GM23248 (cell line): ENCODE measurements around the gene MUC13. TPM values are rescaled to one million over a fixed set of nuclear protein-coding genes. Genes with fewer than 3 reads are reported as not detected.

Experiments used
- DNase-seq: peaks from one replicate; pipeline ENCODE4 v3.0.0-alpha.2; 2015
- H2AFZ ChIP-seq: fragments of 200-600 bp; sonication (generic); 2 replicates; pipeline ENCODE4 v1.6.1; 2016; ENCODE audit warnings: antibody characterized with exemption
- H3F3A ChIP-seq: fragments of 200-600 bp; sonication (generic); 2 replicates; pipeline ENCODE4 v1.6.1; 2016; ENCODE audit warnings: mild to moderate bottlenecking, antibody characterized with exemption, mixed run types; ENCODE audit not compliant: insufficient read depth
- H3K27ac ChIP-seq: fragments of 200-600 bp; sonication (generic); 2 replicates; pipeline ENCODE4 v1.5.1; 2016; ENCODE audit warnings: mild to moderate bottlenecking
- H3K27me3 ChIP-seq: fragments of 200-600 bp; sonication (generic); replicated peaks from 2 replicates; pipeline ENCODE4 v1.6.1; 2016; ENCODE audit warnings: mild to moderate bottlenecking; ENCODE audit not compliant: insufficient read depth
- H3K36me3 ChIP-seq: fragments of 200-600 bp; sonication (generic); 2 replicates; pipeline ENCODE4 v1.6.1; 2016; ENCODE audit warnings: low read depth, mild to moderate bottlenecking
- H3K4me1 ChIP-seq: fragments of 200-600 bp; sonication (generic); 2 replicates; pipeline ENCODE4 v1.6.1; 2016; ENCODE audit warnings: mild to moderate bottlenecking; ENCODE audit not compliant: insufficient read depth
- H3K4me2 ChIP-seq: fragments of 200-600 bp; sonication (generic); one replicate; pipeline ENCODE4 v1.6.1; 2016; ENCODE audit warnings: mild to moderate bottlenecking; ENCODE audit not compliant: unreplicated experiment
- H3K4me3 ChIP-seq: fragments of 200-600 bp; sonication (generic); 2 replicates; pipeline ENCODE4 v1.5.1; 2016; ENCODE audit warnings: mild to moderate bottlenecking
- H3K79me2 ChIP-seq: fragments of 200-600 bp; sonication (generic); 2 replicates; pipeline ENCODE4 v1.6.1; 2016; ENCODE audit warnings: mild to moderate bottlenecking; ENCODE audit not compliant: insufficient read depth
- H3K9ac ChIP-seq: fragments of 200-600 bp; sonication (generic); 2 replicates; pipeline ENCODE4 v1.6.1; 2016; ENCODE audit warnings: mild to moderate bottlenecking
- H3K9me2 ChIP-seq: fragments of 200-600 bp; sonication (generic); 2 replicates; pipeline ENCODE4 v1.6.1; 2016; ENCODE audit warnings: mixed run types, mild to moderate bottlenecking, moderate library complexity; ENCODE audit not compliant: insufficient read depth
- H3K9me3 ChIP-seq: fragments of 200-600 bp; sonication (generic); one replicate; pipeline ENCODE4 v1.6.1; 2017; ENCODE audit warnings: low read depth
- H4K20me1 ChIP-seq: fragments of 200-600 bp; sonication (generic); 2 replicates; pipeline ENCODE4 v1.6.0; 2016; ENCODE audit not compliant: insufficient read depth
- EZH2 ChIP-seq: fragments of 200-600 bp; sonication (generic); IDR thresholded peaks from 2 replicates; pipeline ENCODE4 v1.6.1; 2018; ENCODE audit warnings: antibody characterized with exemption, mild to moderate bottlenecking; ENCODE audit not compliant: insufficient read depth, poor library complexity, severe bottlenecking
- EZH2phosphoT487 ChIP-seq: fragments of 200-600 bp; sonication (generic); IDR thresholded peaks from 2 replicates; pipeline ENCODE4 v1.6.1; 2018; ENCODE audit warnings: antibody characterized with exemption, moderate library complexity, mild to moderate bottlenecking, low read depth; ENCODE audit not compliant: insufficient read depth
- WGBS, 2 experiments: methylation state at CpG; one replicate each; pipeline ENCODE4 v1.1.6; 2015 to 2017; ENCODE audit warnings: low lambda C conversion rate in 2 of 2, low coverage in 1 of 2; ENCODE audit errors: missing lambda C conversion rate in 2 of 2; 5-methylcytosine and 5-hydroxymethylcytosine counted together
- in situ Hi-C: fragments of 300-500 bp; cut with MboI; formaldehyde crosslinking; loops from 2 replicates; pipeline ENCODE4 v1.15.0; 2020
- polyA plus RNA-seq: library from polyadenylated mRNA; unstranded; fragments of >200 nt; fragmentation: Nextera tagmentation; extraction: Ambion mirVana; gene quantifications from 2 replicates; pipeline ENCODE4 v1.2.1, GENCODE V29; 2016
- total RNA-seq: library from RNA; depleted of rRNA; stranded (reverse); fragments of >200 nt; shearing (Covaris generic); gene quantifications from 2 replicates; pipeline ENCODE4 v1.2.3, GENCODE V29; 2014

Gene MUC13
- total and polyA plus RNA-seq, 2 experiments from 2014 or later, result 0.18 to 0.32 TPM

DNA sequence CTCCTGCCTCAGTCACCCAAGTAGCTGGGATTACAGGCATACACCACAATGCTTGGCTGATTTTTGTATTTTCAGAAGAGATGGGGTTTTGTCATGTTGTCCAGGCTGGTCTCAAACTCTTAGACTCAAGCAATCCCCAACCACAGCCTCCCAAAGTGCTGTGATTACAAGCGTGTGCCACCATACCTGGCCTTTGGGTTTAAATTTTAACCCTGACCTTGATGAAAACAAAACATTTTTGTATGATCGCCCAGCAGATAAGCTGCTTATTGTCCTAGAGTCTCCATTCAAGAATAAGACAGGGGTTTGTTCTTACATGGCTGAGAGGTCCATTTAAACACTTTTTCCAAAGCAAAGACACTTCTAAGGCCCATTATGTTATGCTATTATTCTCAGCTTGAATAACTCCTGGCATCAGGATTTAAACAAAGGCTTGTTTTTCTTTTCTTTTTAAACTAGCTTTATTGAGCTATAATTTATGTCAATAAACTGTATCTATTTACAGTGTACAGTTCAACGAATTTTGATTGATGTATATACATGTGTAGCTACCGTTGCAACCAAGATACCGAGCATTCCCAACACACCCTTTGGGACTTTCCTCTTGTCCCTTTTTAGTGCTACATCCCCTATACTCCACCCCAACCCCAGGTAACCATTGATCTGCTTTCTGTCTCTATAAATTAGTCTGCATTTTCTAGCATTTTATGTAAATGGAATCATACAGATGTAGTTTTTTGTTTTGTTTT is 1.4 kb upstream of the MUC13 start:
- no peak overlapping the region for H3K4me2 ChIP-seq
- no peaks in the 10 kb centered on the region for H3K36me3 ChIP-seq
- in situ Hi-C loops, result loop anchor here (10.0 kb wide), 1 partner anchor 499 kb away; no protein-coding TSS in a partner anchor
- H3K27ac ChIP-seq, result no peak overlapping the region
- H3K27me3 ChIP-seq, result no peaks in the 10 kb centered on the region; the same call in 1 of the 2 replicates
- no peak overlapping the region for H3K4me3 ChIP-seq
- no peaks in the 10 kb centered on the region for H4K20me1 ChIP-seq
- H3K9me3 ChIP-seq, result no peaks in the 10 kb centered on the region
- no peak overlapping the region for H2AFZ ChIP-seq
- H3K9ac ChIP-seq, result no peak overlapping the region
- H3F3A ChIP-seq, result no peaks in the 10 kb centered on the region
- no peak for DNase-seq
- TF ChIP-seq EZH2phosphoT487 (no peak), EZH2 (no peak)
- no peaks in the 10 kb centered on the region for H3K9me2 ChIP-seq
- no peaks in the 10 kb centered on the region for H3K4me1 ChIP-seq
- H3K79me2 ChIP-seq, result no peaks in the 10 kb centered on the region
- WGBS, 2 experiments, result 87 to 88% methylated on average over 5 of the region's 5 CpGs

DNA sequence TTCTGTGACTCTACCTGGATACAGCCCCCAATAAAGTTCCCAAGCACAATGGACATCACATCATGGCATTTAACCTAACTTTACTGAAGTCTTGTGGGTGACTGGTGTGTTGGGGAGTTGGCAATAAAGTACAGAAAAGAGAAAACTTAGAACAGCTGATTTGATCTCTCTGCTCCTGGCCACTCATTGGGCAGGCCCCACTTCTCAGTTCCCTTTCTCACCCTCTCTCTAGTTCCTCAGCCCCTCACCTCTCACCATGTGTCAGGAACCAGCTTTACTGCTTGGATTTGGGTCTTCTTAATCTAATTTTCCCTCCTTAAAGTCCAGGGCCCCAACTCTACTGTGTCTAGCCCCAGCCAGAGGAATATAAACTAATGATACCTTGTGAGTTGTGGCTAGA is 713 bp upstream of the MUC13 start:
- in situ Hi-C loops, result loop anchor here (10.0 kb wide), 1 partner anchor 500 kb away; no protein-coding TSS in a partner anchor
- Histone ChIP-seq H3K27me3 (no peaks in the 10 kb centered on the region; the same call in 1 of the 2 replicates), H3K4me2 (no peak overlapping the region), H3K9me3 (no peaks in the 10 kb centered on the region), H3K9me2 (no peaks in the 10 kb centered on the region), H3K79me2 (no peaks in the 10 kb centered on the region), H3K4me1 (no peaks in the 10 kb centered on the region), H3K36me3 (no peaks in the 10 kb centered on the region), H2AFZ (no peak overlapping the region), H3K9ac (no peak overlapping the region), H4K20me1 (no peaks in the 10 kb centered on the region), H3K4me3 (no peak overlapping the region), H3F3A (no peaks in the 10 kb centered on the region), H3K27ac (no peak overlapping the region)
- DNase-seq, result no peak
- TF ChIP-seq EZH2phosphoT487, result no peak
- TF ChIP-seq EZH2, result no peak

DNA sequence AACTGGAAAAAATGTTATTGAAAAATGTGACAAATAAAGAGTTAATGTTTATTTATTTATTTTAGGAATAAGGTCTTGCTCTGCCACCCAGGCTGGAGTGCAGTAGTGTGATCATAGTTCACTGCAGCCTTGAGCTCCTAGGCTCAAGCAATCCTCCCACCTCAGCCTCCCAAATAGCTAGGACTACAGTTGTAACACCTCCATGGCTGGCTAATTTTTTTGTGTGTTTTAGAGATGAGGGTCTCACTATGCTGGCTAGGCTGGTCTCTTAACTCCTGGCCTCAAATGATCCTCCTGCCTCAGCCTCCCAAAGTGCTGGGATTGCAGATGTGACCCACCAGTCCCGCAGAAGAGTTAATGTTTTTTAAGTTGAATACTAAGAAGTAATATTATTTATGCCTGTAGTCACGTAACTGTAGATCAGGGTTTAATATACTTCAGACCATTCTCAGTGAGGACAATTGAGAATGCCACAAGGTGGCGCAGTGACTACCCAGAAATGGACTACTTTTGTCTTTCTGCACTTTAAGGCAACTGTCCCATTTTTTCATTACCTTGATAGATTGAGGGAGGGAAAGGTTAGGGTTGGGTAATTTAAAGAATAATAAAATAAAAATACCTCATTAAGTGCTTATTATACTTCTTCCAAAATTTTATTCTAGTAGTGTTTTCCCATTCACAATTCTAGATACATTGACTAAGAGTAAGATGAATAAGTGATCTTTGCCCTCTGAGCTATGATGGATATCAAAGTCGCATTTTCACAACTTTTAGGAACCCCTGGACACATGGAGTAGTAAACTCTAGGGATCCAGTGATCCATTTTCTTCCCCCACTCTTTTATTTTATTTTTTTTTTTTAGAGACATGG is 6.0 kb downstream of the MUC13 start:
- no peak overlapping the region for H2AFZ ChIP-seq
- in situ Hi-C loops, result no loop called here

DNA sequence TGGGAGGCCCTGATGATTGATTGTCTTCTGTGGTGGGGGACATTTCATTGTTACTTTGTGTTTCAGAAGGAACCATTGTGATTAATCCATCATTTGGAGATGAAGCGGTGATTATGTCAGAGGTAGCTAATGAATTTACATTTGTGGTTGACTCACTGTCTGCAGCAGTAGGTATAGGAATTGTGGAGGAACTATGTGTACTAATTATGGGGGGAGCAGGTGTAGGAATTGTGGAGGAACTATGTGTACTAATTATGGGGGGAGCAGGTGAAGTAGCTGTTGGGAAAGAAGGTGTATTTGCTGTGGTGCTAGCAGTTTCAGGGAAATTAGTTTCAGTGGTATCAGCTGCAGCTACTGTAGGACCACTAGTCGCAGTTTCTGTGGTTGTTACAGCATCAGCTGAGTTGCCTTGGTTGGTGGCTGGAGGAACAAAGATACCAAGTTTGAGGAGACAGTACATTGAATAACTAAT is 6.9 kb downstream of the MUC13 start:
- no peak for DNase-seq
- no peak overlapping the region for H3K27ac ChIP-seq
- no peak overlapping the region for H3K4me2 ChIP-seq
- 98% methylated on average over 2 of the region's 2 CpGs for WGBS, 2 experiments
- H3K27me3 ChIP-seq, result no peaks in the 10 kb centered on the region
- no peaks in the 10 kb centered on the region for H3K9me3 ChIP-seq
- H4K20me1 ChIP-seq, result no peaks in the 10 kb centered on the region
- no peaks in the 10 kb centered on the region for H3K36me3 ChIP-seq
- H3K4me3 ChIP-seq, result no peak overlapping the region
- no peaks in the 10 kb centered on the region for H3K4me1 ChIP-seq
- H2AFZ ChIP-seq, result no peak overlapping the region
- in situ Hi-C loops, result no loop called here
- TF ChIP-seq EZH2 (no peak), EZH2phosphoT487 (no peak)
- no peaks in the 10 kb centered on the region for H3K9me2 ChIP-seq
- no peaks in the 10 kb centered on the region for H3K79me2 ChIP-seq
- no peaks in the 10 kb centered on the region for H3F3A ChIP-seq
- no peak overlapping the region for H3K9ac ChIP-seq

More for the DNA sequence above, 6.0 kb downstream of the MUC13 start:
- Histone ChIP-seq H3K4me1 (no peaks in the 10 kb centered on the region), H3K4me2 (no peak overlapping the region), H3K9me2 (no peaks in the 10 kb centered on the region), H3K79me2 (no peaks in the 10 kb centered on the region), H3K4me3 (no peak overlapping the region), H3K9ac (no peak overlapping the region), H4K20me1 (no peaks in the 10 kb centered on the region), H3K9me3 (no peaks in the 10 kb centered on the region), H3K27me3 (no peaks in the 10 kb centered on the region; the same call in 1 of the 2 replicates), H3K36me3 (no peaks in the 10 kb centered on the region), H3K27ac (no peak overlapping the region), H3F3A (no peaks in the 10 kb centered on the region)
- no peak for TF ChIP-seq EZH2
- no peak for TF ChIP-seq EZH2phosphoT487
- 17 to 20% methylated on average over 4 of the region's 4 CpGs for WGBS, 2 experiments
- peak; percentile 76 for DNase-seq
